DLD1 (cell line): ENCODE measurements around the gene HOXB6.

Experiments
- in situ Hi-C: cut with HindIII; loops from 2 replicates; pipeline ENCODE4 v1.10.0; 2017; ENCODE audit warnings: low sequenced_read_pairs

Gene HOXB6

DNA sequence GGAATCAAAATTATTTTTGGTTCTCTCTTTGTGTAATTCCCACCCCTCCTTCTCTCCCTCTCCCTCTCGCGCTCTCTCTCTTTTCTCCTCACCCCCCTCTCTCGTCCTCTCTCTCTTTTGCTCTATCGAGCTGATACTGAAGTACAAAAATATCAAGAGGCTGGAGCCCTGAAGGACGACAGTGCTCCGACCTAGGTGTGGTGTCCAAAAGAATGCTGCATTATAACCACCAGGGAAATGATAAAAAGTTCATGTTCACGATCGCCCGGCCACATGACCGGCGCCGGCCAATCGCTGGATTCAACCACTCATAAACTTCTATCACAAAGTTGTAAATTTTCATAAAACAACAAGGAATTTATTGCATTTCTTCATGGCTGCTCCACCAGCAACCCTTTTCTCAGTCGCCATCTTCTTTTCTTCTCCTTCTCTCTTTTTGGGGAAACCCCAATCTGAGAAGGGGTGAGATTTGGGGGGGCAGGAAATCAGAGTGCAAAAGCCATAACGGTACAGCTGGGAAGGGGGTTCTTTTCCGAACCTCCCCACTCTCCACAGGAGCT lies at the start of gene HOXB6:
Gene HOXB6, minus strand, starts transcription at position 217 of the 560 bp plus-strand sequence. CDS start 6,836 bp downstream, outside the sequence.
- in situ Hi-C loops: no loop called here

DNA sequence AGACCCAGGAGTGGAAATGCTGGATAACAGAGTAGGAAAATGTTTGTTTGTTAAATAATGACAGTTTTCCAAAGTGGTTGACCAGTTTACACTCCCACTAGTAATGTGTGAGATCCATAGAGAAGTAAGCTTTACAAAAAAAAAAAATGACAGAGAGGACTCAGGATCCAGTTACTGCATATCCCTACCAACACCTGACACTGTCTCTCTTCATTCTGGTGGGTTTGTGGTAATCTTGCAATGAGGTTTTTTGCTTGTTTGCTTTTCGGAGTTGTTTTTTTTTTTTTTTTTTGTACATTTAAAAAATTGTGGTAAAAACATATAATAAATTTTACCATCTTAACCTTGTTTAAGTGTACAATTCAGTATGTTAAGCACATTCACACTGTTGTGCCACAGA lies 45.0 kb upstream of the HOXB6 start:
- in situ Hi-C loops: no loop called here

DNA sequence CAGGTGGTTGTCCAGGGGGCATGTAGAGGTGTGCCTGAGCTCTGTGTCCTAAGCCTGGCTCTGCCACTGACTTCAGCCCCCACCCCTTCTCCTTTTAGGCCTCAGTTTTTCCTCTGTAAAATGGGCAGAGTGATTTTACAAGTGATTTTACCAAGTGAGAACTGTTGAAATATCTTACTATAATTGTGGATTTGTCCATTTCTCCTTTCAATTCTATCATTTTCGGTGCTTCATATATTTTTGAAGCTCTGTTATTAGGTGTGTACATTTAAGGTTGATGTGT lies 43.1 kb upstream of the HOXB6 start:
- in situ Hi-C loops: no loop called here

DNA sequence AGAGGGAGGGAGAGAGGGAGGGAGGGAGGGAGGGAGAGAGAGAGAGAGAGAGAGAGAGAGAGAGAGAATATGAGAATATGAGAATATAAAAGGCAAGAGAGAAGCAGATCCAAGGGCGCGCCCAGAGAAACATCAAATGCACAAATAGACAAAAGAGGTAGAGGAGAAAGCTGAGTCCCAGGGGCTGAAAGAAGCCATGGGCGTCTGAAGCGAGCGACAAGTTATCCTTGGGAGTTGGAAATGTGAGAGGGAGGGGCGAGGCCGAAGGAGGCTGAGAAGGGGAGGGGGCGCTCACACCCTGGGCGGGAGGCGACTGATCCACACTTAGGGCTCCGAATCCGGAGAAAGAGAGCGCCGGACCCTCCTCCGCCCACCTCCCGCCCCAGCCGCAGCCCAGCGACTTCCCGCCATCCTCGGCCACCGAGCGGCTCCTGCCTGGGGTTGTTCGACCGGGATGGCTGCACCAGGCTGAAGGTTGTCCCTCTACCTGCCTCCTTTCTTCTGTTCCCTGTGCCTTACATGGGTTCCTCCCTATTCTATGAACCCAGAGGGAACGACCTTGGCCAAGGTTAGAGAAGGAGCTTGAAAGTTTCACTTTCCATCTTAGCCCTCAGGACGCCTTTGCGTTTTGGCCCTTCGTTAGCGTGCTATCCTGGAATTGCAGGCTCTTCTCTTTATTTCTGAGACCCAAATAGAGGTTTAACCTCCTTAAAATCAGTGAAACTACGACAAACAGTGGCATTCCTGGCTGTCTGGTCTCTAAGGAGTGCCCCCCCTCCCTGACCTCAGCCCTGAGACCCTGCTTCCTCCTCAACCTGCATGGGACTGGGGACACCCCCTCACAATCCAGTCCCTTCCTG lies 42.5 kb upstream of the HOXB6 start:
- in situ Hi-C loops: no loop called here

DNA sequence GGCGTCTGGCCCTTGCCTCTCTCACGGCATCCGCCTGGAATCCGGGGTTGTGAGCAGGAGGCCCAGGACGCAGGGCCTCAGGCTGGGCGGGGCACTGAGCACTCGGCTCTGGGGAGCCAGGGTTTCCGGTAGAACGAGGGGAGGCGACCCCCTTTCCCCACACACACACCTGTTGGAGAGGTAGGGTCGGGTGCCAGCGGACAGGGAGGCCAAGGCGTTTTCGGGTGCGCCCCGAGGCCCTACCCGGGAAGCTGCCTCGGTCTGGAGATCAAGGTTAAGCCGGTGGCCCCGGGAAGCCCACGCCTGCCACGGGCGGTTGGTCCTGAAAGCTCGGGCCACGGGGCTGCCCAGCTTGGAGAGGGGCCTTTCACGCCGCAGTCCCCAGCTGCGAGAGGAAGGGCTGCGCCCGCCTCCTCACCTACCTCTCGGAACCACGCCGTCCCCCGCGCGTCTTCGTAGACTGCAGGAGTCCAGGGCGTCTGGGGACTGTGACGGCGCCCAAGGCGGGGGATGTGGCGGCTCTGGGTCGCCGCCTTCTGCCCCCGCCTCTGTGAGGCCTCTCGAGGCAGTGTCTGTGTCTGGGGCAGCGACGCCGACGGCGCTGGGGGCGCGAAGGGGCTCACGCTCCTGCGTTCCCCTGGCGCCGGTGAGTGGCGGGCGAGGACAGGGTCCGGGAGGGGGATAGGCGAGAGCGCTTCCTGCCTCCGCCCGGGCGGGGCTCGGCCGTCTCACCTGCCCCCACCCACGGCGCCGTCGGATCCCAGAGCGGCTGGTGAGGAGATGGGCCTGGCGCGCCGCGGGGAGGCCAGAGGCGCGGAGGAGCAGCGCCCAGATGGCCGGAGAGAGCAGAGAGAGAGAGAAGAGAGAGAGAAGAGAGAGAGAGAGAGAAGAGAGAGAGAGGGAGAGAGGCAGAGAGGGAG lies 41.7 kb upstream of the HOXB6 start:
- in situ Hi-C loops: no loop called here

DNA sequence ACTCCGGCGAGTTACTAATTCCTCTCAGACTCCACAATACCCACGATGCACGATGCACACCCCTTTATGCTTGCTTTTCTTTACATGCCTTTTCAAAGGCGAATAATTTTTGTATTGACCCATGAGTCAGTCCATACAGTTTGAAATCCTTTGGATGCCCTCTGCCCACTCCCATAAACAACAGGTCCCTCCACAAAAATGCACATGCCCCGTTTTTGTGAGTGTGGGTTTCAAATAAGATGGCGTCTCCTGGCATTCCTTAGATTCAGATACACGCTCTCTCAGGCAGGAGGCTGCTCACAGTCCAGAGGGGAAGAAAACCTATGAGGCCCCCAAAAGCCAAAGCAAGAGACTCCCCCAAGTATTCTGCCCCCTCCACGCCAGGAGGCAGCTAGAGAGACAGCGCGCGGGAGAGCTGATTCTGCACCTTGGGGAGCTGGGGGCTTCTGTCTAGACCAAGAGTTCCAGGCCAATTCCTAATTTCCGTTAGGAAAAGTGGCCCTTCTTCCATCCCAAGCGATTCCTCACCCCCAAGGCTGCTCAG lies 40.9 kb upstream of the HOXB6 start:
- in situ Hi-C loops: no loop called here

DNA sequence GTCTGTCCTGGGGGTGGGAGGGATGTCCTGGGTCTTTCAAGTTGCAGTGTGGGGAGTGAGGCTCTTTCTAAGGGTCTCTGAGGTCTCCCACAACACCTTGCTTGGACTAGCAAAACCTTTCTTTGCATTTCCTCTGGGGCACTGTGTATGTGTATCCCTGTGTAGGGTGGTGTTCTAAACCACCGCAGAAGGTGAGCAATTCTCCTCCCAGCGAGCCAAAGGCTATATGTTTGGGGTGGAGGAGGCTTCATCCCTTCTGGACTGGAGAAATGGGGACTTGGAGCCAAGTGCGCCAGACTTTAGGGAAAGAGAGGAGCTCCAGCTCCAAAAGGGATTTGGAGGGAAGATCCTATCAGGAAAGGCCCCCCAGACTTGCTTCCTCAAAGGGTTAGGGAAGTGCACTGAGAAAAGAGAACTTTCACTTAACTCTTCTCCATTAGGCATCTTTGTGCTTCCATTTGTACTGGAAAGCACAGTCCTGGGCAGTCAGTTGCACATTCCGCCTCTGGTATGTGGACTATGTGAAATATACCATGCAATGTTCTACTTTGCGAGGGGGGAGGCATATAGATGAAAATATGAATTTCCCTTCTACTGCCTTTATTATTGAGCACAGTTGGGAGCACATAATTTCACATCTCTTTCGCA lies 40.2 kb upstream of the HOXB6 start:
- in situ Hi-C loops: no loop called here

DNA sequence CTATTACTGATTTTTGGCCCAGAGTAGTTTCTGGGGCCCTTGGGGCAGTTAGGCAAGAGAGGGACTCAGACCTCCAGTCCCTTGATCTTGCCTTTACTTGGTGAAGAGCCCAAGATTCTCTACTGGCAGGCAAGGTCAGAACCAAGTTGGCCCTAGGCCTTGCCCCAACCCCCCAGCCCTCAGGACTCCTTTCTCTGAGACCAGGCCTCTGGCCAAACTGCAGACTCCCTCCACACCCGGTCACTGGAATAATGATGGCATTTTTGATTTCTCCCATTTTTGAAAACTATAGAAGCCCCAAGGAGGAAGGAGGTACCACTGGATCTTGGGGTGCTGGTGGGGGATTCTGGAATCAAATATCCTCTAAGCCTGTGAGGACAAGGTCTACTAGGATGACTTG lies 39.4 kb upstream of the HOXB6 start:
- in situ Hi-C loops: no loop called here

DNA sequence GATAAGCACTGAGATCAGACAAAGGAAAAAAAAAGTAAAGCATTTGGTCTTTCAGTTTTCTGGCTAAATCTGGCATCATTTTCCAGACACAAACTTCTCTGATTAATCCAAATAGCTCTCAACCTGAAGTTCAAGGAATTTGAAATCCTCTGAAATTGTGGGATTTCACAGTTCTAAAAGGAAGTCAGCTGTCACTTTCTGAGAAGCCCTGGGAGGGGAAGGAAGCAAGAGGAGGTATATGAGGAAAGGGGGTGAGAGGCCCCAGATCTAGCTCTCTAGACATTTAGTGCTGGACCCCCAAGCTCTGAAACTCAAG lies 38.9 kb upstream of the HOXB6 start:
- in situ Hi-C loops: no loop called here

DNA sequence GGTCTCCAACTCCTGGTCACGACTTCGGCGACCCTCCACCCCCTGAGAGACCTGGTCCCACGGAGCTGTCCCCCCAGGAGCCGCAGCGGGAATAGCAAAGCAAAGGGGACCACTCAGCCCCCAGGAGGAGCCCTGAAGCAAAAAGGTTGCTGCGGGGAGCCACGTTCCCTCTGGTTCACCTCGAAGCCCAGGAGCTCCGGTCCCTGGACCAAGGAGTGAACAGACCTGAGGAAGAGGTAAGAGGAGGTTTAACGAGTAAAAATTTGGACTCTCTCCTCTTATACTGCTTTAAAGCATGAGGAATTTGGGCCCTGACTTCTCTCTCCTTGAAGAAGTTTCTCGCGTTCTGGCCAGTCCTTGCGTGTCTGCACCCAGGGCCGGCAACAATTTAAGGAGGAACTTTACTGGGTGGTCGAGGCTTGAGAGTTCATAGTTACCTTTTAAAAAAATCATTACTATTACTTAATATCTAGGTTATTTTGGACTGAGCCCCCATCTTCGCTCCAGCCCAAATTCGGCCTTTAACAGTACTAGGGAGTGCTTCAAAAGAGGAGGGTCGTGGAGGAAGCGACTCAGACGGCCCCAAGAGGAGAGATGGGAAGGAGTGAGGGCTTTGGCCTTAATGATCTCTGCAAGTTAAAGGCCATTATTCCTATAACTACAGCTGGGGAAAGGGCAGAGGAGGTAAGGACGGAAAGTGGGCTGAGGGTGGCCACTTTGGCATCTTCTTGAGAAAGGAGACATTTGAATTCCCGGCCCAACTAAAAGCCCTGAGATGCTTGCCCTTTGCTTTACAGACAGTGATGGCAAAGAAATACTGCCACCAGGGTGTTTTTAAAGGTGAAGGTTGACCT lies 38.3 kb upstream of the HOXB6 start:
- in situ Hi-C loops: no loop called here

DNA sequence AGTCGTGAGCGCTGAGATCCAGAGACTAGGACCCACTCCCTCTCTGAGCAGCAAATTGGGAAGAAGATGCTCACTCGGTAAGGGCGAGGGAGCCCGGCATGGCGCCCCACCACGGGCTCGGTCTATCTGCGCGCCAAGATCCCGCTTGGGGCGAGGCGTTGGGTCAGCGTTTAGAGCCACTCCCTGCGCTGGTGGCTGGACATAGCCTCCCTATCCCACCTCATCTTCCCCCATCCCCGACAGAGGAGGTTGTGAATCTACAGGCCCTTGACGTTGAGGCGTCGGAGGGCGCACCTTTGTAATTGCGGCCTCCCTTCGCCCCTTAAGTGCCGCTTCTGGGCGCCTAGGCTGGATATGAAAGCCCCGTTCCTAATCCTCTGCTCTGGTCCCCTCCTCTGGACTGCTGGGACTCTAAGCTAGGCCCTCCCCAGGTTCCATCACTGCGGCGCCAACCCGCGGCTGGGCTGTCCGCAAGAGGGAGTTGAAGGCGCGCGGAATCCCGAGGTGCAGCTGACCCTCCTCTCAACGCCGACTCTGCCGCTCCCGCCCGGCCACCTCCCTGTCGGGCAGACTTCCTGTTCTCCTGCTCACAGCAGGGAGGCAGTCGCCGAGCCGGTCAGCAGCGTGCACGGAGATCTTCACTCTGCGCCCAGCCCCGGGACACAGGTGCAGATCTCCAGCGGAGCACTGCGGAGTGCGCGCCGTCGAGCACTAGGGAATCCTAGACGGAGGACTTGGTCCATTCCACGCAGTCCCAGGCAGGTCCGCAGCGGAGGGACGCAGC lies 37.5 kb upstream of the HOXB6 start:
- in situ Hi-C loops: no loop called here

DNA sequence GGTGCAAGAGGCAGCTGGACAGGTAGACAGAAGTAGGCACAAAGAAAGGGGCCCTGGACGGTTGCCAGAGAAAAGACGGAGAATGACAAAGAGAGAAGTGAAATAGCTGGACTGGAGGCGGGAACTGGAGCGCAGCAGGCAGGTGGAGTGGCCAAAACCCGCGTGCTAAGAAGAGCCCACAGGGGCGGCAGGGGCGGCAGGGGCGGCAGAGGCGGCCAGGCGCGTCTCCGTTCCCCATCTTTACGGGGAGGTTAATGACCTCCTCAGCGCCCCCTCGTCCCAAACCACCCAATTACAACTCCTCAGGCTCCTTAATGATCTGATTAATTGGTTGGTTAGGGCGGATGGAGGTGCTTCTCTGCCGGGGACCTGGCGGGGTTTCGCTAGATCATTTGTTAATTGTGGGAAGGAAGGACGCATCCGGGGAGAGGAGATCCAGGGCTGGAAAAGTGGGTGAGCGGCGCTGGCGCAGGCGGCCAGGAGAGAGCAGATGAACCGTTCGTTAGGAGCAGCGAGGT lies 36.8 kb upstream of the HOXB6 start:
- in situ Hi-C loops: no loop called here

DNA sequence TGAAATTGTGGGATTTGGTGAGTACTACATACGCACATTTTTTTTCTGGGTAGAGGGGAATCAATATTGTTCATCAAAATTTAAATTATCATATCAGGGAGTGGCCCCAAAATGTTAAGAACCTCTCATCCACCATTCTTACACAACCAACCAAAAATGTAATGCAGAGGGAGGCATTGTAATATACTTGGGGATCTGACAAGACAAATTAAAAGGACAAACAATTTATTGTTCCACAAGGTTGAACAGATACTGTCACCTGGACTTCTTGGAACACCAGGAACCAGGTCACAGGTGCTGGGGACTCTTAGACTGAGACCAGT lies 36.0 kb upstream of the HOXB6 start:
- in situ Hi-C loops: no loop called here

DNA sequence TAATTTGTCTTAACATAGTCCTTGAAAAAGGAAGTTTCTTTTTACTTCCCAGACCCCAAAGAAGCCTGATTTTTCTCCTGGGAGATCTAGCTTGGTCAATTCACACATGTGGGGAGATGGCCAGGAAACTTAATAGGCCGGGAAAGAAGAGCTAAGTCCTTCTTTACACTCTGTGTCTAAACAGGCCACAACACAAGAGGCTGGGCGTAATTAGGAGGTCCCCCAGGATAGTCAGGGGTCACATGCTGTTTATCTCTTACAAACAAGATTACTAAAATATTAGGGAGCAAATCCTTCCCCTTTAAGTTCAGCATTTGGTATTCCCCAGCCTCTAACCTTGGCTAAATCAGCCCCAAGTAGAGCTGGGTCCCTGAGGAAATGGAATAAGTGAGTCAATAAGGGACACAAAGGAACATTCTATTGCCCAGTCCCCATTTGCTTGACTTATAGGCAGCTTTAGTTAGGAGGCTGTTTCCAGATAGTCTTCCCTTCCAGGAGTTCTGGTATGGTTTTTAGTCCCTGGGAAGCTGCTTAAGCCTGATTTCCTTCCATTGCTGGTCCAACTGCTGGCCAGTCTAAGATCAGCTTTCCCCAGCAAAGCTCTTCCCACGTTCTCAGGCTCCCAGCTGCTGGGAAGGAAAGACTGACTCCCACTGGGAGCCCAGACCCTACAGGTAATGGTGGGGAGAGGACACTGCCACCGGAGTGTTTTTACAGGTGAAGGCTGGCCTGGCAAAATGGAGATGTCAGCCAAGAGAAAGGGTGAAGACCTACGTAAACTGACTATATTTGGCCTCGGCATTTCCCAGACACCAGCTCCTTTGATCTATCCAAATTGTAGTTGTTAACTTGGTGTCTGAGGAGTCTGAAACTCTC lies 35.4 kb upstream of the HOXB6 start:
- in situ Hi-C loops: no loop called here

DNA sequence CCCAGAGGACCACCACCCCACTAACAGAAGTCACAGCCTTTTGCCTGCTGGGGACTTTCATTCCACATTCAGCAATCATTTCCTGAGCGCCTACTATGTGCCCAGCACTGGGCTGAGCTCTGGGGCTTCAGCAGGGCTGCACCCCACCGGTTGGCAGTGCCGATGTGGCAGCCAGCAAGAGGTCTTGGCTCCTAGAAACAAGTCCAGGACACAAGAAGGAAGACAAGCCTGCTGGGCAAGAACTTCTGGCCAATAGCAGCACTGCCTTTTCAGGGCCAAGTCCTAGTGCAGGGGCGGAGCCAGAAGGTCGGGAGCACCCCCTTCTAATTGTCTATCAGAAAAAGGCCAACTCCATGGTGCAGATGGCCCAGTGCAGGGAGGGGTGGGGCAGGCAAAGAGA lies 34.4 kb upstream of the HOXB6 start:
- in situ Hi-C loops: no loop called here

DNA sequence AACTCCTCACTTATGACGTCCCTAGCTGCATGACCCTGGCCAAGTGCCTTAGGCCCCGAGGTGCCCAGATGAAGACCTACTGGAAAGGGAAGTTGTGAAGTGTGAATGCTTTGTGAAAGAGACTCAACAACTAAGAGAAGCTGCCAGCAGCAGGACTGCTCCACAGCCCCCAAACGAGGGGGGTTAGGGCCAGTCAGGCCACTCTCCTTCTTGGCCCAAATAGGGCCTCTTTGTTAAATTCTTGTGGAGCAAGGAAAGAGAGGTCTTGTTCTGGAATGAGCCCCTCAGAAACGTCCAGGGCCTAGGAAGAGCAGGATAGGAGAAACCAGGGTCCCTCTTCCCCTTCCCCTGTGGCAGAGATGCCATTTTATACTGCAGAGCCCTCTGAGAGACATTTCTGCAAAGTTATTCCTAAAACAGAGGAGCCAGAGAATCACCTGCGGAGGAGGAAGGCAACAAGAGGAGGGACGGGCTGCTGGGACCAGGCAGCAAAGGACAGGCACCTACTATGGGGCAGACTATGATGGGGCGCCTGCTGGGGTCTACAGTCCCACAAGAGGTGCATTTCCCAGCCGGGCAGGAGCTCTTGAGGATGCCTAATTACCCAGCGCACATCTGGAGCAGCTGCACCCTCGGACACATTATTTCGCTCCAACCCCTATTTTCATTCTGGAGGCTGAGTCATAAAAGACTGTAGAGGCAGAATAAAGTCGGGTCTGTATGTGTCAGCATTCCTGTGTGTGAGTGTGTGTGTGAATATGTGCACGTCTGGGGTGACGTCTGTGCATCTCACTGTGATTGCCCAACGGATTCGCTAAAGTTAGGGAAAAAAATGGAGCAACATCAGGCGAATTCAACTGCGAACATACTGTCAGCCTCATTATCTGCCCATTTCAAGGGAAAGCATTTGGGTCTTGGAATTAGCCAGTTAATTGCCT lies 32.8 kb upstream of the HOXB6 start:
- in situ Hi-C loops: no loop called here
